CD14-positive monocyte (primary cell): ENCODE data around the gene MICOS13. TPM values are rescaled to one million over a fixed set of nuclear protein-coding genes. Genes with fewer than 3 reads are reported as not detected.

Source experiments
- DNase-seq, 3 donors: peaks; one replicate each; pipeline ENCODE4 v3.0.0-alpha.2; 2011 to 2022
- H2AFZ ChIP-seq: 2 replicates; pipeline ENCODE4 v1.6.0; 2012; ENCODE audit warnings: mild to moderate bottlenecking, low read depth, low read length, inconsistent platforms; ENCODE audit not compliant: insufficient read depth, poor library complexity, severe bottlenecking
- H3K27ac ChIP-seq, 2 donors: 1 replicate in 1 of 2; 2 replicates in 1 of 2; pipeline ENCODE4 v1.5.1; 2012 to 2013; ENCODE audit warnings: low read length in 2 of 2, control low read depth in 1 of 2, inconsistent platforms in 1 of 2, low read depth in 1 of 2, mild to moderate bottlenecking in 1 of 2
- H3K27me3 ChIP-seq, 2 donors: one replicate each; pipeline versions ENCODE4 v1.6.0 to v1.6.1; 2011 to 2013; ENCODE audit warnings: low read length in 2 of 2; ENCODE audit not compliant: control insufficient read depth in 2 of 2, insufficient read depth in 2 of 2
- H3K36me3 ChIP-seq, 2 donors: replicated peaks in 1 of 2; 1 replicate in 1 of 2; 2 replicates in 1 of 2; pipeline versions ENCODE4 v1.5.1 to v1.6.1; 2012 to 2013; ENCODE audit warnings: low read length in 2 of 2, control low read depth in 1 of 2, inconsistent platforms in 1 of 2, mild to moderate bottlenecking in 1 of 2; ENCODE audit not compliant: insufficient read depth in 2 of 2, control insufficient read depth in 1 of 2
- H3K4me1 ChIP-seq, 2 donors: 1 replicate in 1 of 2; 2 replicates in 1 of 2; pipeline versions ENCODE4 v1.5.1 to v1.6.1; 2012 to 2013; ENCODE audit warnings: low read length in 2 of 2, control low read depth in 1 of 2, inconsistent platforms in 1 of 2, mild to moderate bottlenecking in 1 of 2, moderate library complexity in 1 of 2; ENCODE audit not compliant: insufficient read depth in 2 of 2, control insufficient read depth in 1 of 2
- H3K4me2 ChIP-seq: replicated peaks from 2 replicates; pipeline ENCODE3; 2012; ENCODE audit warnings: low read length, moderate library complexity, mild to moderate bottlenecking; ENCODE audit not compliant: poor library complexity, severe bottlenecking; ENCODE audit errors: extremely low read depth
- H3K4me3 ChIP-seq, 3 experiments: fragments of 200-600 bp in 1 of 3; sonication (generic) in 1 of 3; replicated peaks in 1 of 3; 1 replicate in 2 of 3; 2 replicates in 1 of 3; pipeline ENCODE4 v1.5.1; 2011 to 2013; ENCODE audit warnings: low read length in 3 of 3, mild to moderate bottlenecking in 3 of 3, control low read depth in 2 of 3, low read depth in 2 of 3, inconsistent platforms in 1 of 3, moderate library complexity in 1 of 3
- H3K79me2 ChIP-seq: 2 replicates; pipeline ENCODE4 v1.6.0; 2012; ENCODE audit warnings: mild to moderate bottlenecking, control low read depth, inconsistent platforms, low read length, moderate library complexity; ENCODE audit not compliant: insufficient read depth
- H3K9ac ChIP-seq: 2 replicates; pipeline ENCODE4 v1.6.0; 2017; ENCODE audit warnings: low read length, mild to moderate bottlenecking; ENCODE audit not compliant: insufficient read depth, poor library complexity, severe bottlenecking
- H3K9me3 ChIP-seq, 2 donors: replicated peaks in 1 of 2; 1 replicate in 1 of 2; 2 replicates in 1 of 2; pipeline versions ENCODE4 v1.5.1 to v1.6.1; 2012 to 2013; ENCODE audit warnings: low read length in 2 of 2, control low read depth in 1 of 2; ENCODE audit not compliant: control insufficient read depth in 1 of 2, insufficient read depth in 1 of 2
- H4K20me1 ChIP-seq: 2 replicates; pipeline ENCODE4 v1.6.0; 2012; ENCODE audit warnings: mild to moderate bottlenecking, low read length, control low read depth, moderate library complexity; ENCODE audit not compliant: insufficient read depth
- H3K27ac Mint-ChIP-seq, 7 donors: one replicate each; pipeline ENCODE4 v1.8.0; 2020; ENCODE audit warnings: mild to moderate bottlenecking in 7 of 7, mixed read lengths in 7 of 7, moderate library complexity in 6 of 7, inconsistent platforms in 2 of 7
- H3K27me3 Mint-ChIP-seq, 3 donors: one replicate each; pipeline ENCODE4 v1.8.0; 2021 to 2022; ENCODE audit warnings: low read depth in 3 of 3, mild to moderate bottlenecking in 3 of 3, mixed read lengths in 3 of 3, moderate library complexity in 3 of 3, inconsistent platforms in 1 of 3
- H3K36me3 Mint-ChIP-seq, 2 donors: one replicate each; pipeline ENCODE4 v1.8.0; 2020; ENCODE audit warnings: mixed read lengths in 2 of 2, inconsistent platforms in 1 of 2, mild to moderate bottlenecking in 1 of 2
- H3K4me1 Mint-ChIP-seq: one replicate; pipeline ENCODE4 v1.8.0; 2020; ENCODE audit warnings: mild to moderate bottlenecking, mixed read lengths
- H3K4me3 Mint-ChIP-seq, 2 donors: one replicate each; pipeline ENCODE4 v1.8.0; 2020; ENCODE audit warnings: mild to moderate bottlenecking in 2 of 2, mixed read lengths in 2 of 2, moderate library complexity in 1 of 2
- H3K9me3 Mint-ChIP-seq, 7 donors: one replicate each; pipeline ENCODE4 v1.8.0; 2020 to 2022; ENCODE audit warnings: mixed read lengths in 7 of 7, mild to moderate bottlenecking in 6 of 7, moderate library complexity in 6 of 7, inconsistent platforms in 2 of 7
- WGBS: methylation state at CpG from one replicate; pipeline ENCODE4 v1.1.5; 2013; ENCODE audit warnings: missing lambda C conversion rate; ENCODE audit not compliant: insufficient coverage; 5-methylcytosine and 5-hydroxymethylcytosine counted together
- intact Hi-C, 2 donors: fragments of 100-400 bp; cut with micrococcal nuclease; formaldehyde crosslinking; loops; one replicate each; pipeline versions ENCODE4 v1.15.0 to v1.15.1; 2023
- polyA plus RNA-seq, 3 donors: library from polyadenylated mRNA; depleted of rRNA in 1 of 3; unstranded in 2 of 3; stranded (reverse) in 1 of 3; fragments of 300-500 nt in 2 of 3; fragments of >200 nt in 1 of 3; fragmentation: Illumina TruSeq in 2 of 3; gene quantifications; 1 replicate in 2 of 3; 2 replicates in 1 of 3; pipeline ENCODE4 v1.2.3, GENCODE V29; 2012 to 2021
- TF ChIP-seq, protein P1 (sequence below): fragments of 200-600 bp; IDR thresholded peaks from one replicate; pipeline ENCODE4 v1.8.0; 2022; ENCODE audit warnings: antibody characterized with exemption, mild to moderate bottlenecking

Gene MICOS13
- polyA plus RNA-seq, 3 donors = 22.5 to 82.7 (median 78.6) TPM

DNA sequence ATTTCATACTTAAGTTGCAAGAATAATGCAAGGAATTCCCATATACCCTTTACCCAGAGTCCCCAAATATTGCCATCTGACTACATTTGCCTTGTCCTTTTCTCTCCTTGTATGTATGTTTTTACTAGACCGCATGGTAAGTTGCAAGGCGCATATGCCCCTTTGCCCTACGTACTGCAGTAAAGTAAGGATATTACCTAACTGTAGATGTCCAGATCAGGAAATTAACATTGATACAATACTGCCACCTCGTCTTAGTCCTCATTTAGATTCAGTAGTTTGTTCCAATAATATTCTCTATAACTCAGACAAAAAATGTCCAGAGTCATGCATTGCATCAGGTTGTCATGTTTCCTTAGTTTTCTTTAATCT is 48.1 kb downstream of the MICOS13 start:
- WGBS = no CpG with 5 or more reads among the region's 4 CpGs
- no peak overlapping the region for H2AFZ ChIP-seq
- intact Hi-C loops = no loop called here
- peak overlapping the region in 2 of 7 donors; percentile 40 to 63 for H3K27ac Mint-ChIP-seq
- H3K4me1 ChIP-seq = peaks cover 28 to 37% of the 10 kb centered on the region in 2 donors
- TF ChIP-seq, protein P1, sequence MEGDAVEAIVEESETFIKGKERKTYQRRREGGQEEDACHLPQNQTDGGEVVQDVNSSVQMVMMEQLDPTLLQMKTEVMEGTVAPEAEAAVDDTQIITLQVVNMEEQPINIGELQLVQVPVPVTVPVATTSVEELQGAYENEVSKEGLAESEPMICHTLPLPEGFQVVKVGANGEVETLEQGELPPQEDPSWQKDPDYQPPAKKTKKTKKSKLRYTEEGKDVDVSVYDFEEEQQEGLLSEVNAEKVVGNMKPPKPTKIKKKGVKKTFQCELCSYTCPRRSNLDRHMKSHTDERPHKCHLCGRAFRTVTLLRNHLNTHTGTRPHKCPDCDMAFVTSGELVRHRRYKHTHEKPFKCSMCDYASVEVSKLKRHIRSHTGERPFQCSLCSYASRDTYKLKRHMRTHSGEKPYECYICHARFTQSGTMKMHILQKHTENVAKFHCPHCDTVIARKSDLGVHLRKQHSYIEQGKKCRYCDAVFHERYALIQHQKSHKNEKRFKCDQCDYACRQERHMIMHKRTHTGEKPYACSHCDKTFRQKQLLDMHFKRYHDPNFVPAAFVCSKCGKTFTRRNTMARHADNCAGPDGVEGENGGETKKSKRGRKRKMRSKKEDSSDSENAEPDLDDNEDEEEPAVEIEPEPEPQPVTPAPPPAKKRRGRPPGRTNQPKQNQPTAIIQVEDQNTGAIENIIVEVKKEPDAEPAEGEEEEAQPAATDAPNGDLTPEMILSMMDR = no peak
- no peaks in the 10 kb centered on the region for H3K27me3 ChIP-seq
- peaks cover 15 to 63% of the 10 kb centered on the region in 2 donors for H3K36me3 ChIP-seq
- no peaks in the 10 kb centered on the region for H3K9me3 Mint-ChIP-seq
- no peak overlapping the region for H3K4me3 ChIP-seq
- H3K27ac ChIP-seq = peak overlapping the region in 1 of 2 donors; percentile 46
- no peak overlapping the region for H3K4me3 Mint-ChIP-seq
- H3K4me2 ChIP-seq = no peak overlapping the region
- no peak overlapping the region for H3K9ac ChIP-seq
- no peaks in the 10 kb centered on the region for H3K9me3 ChIP-seq
- no peak for DNase-seq
- H3K36me3 Mint-ChIP-seq = peaks cover 31 to 68% of the 10 kb centered on the region in 2 donors
- H4K20me1 ChIP-seq = peaks cover 100% of the 10 kb centered on the region
- peaks cover 46% of the 10 kb centered on the region for H3K4me1 Mint-ChIP-seq
- H3K27me3 Mint-ChIP-seq = peaks cover 0 to 2% (median 0%) of the 10 kb centered on the region in 3 donors
- peaks cover 100% of the 10 kb centered on the region for H3K79me2 ChIP-seq

DNA sequence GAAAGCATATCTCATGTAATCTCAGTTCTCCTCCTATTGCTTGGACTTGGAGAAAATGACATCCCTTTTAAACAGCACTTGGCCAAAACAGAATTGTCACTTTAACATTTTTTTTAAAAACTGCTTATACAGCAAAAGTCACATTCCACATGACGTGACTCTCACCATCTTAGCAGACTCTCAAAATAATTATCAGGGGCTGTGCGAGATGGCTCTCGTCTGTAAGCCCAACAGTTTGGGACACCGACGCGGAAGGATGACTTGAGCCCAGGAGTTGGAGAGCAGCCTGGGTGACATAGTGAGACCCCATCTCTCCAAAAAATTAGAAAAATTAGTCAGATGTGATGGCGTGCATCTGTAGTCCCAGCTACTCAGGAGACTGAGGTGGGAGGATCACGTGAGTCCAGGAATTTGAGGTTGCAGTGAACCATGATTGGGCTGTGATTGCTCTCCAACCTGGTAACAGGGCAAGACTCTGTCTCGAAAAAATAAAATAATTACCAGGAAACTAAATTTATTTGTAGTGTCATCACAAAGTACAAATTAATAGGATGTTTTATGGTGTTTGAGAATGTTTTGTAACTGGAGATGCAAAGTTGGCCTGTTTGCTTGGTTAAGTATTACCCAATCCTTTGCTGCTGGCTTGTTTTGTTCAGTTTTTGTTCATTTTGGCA is 48.6 kb downstream of the MICOS13 start:
- Histone ChIP-seq H4K20me1 (peaks cover 100% of the 10 kb centered on the region), H3K27ac (peak overlapping the region in 1 of 2 donors; percentile 46), H3K4me1 (peaks cover 33 to 42% of the 10 kb centered on the region in 2 donors), H3K9me3 (no peaks in the 10 kb centered on the region), H3K4me2 (no peak overlapping the region), H3K36me3 (peaks cover 20 to 67% of the 10 kb centered on the region in 2 donors), H2AFZ (no peak overlapping the region), H3K4me3 (no peak overlapping the region), H3K79me2 (peaks cover 100% of the 10 kb centered on the region), H3K9ac (no peak overlapping the region), H3K27me3 (no peaks in the 10 kb centered on the region)
- DNase-seq = no peak
- TF ChIP-seq, protein P1 = no peak
- H3K9me3 Mint-ChIP-seq = no peaks in the 10 kb centered on the region
- WGBS = 79% methylated on average over 5 of the region's 9 CpGs
- H3K4me3 Mint-ChIP-seq = no peak overlapping the region
- peaks cover 0 to 2% (median 0%) of the 10 kb centered on the region in 3 donors for H3K27me3 Mint-ChIP-seq
- H3K4me1 Mint-ChIP-seq = peaks cover 50% of the 10 kb centered on the region
- peaks cover 33 to 72% of the 10 kb centered on the region in 2 donors for H3K36me3 Mint-ChIP-seq
- intact Hi-C loops = no loop called here
- peak overlapping the region in 3 of 7 donors; percentile 5 to 63 (median 61) for H3K27ac Mint-ChIP-seq
